Measurements from ENCODE around the gene RIMS4. TPM values are rescaled to one million over a fixed set of nuclear protein-coding genes. Genes with fewer than 3 reads are reported as not detected.

The RIMS4 gene
- total RNA-seq, 3 donors from 2014 or later: 0.51 to 2.0 (median 1.4) TPM

- Histone ChIP-seq H3K4me1 (ENCODE audit: low read depth) (no peaks in the 10 kb centered on the region), H3K9me3 (no peaks in the 10 kb centered on the region), H3K36me3 (ENCODE audit: low read depth) (no peaks in the 10 kb centered on the region), H3K4me3 (no peak overlapping the region)
- intact Hi-C loops (cut with DNase I, micrococcal nuclease): no loop called here
- ATAC-seq (no peak), DNase-seq (no peak)
- TF ChIP-seq CTCF (IDR thresholded peaks at IDR 0.05): no peak
These were observed 48.9 kb downstream of the RIMS4 start for GRCh38 chr20:44761423-44761822.

- no peak for DNase-seq
- Histone ChIP-seq H3K4me3 (no peak overlapping the region), H3K9me3 (no peaks in the 10 kb centered on the region), H3K4me1 (ENCODE audit: low read depth) (no peaks in the 10 kb centered on the region), H3K36me3 (ENCODE audit: low read depth) (no peaks in the 10 kb centered on the region)
- intact Hi-C loops (cut with DNase I, micrococcal nuclease): no loop called here
- ATAC-seq: no peak
- no peak for TF ChIP-seq CTCF (IDR thresholded peaks at IDR 0.05)
These were observed 50.8 kb downstream of the RIMS4 start for GRCh38 chr20:44759595-44759994.

DNA sequence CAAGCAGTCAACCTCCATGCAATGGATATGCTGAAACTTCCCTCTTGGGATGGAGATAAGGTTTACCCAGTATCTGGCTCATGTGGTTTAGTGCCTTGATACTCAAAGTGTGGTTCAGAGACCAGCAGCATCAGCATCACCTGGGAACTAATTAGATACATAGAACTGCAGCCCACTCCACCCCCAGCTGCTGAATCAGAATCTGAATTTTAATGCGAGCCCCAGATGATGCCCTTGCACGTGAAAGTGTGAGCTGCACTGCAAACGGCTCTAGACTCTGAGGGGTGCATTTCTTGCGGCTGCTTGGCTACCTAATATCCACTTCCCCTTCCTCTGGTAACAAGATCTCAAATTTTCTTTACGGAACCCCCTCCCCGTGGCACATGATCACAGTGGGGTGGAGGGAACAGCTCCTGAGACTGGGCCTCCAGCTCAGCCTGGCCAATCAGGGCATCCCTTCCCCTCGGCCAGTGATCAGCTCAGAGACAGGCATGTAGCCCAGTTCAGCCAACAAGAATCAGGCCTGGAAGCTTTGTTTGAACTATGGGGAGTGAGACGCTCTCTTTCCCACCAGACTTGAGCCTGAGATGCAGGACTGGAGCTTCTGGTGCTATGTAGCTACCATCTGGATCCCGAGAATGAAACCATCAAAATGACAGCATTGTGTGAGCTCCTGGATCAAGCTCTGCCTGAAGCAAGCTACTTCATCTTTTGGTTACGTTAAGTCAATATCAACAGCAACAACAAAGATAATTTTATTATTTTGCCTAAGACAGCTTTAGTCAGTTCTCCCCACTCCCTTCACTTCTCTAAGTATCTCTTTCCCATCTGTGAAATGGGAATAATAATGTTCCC, 51.9 kb downstream of the RIMS4 start:
- DNase-seq (no peak), ATAC-seq (no peak)
- H3K9me3 ChIP-seq: no peaks in the 10 kb centered on the region
- intact Hi-C loops (cut with DNase I, micrococcal nuclease): no loop called here
- TF ChIP-seq CTCF (IDR thresholded peaks at IDR 0.05): no peak
- H3K4me1 ChIP-seq (ENCODE audit: low read depth): no peaks in the 10 kb centered on the region
- H3K4me3 ChIP-seq: no peak overlapping the region
- no peaks in the 10 kb centered on the region for H3K36me3 ChIP-seq (ENCODE audit: low read depth)

DNA sequence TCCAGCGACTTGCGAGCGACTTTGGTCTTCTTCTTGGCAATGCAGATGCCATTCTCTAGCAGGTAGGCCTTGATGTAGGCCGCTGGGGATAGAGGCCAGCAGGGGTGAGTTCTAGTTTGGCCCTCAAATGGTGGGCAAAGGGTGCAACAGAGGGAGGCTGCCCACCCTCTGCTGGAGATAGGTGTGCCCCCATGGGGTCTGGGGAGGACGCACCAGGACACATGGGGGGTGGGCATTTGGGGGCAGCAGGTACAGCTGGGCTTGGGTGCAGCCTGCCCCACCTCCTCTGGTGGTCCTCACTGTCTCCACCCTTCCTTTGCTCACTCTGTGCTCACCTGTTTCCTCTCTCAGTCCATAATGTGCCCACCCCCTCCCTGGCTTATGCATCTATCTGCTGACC, 53.4 kb downstream of the RIMS4 start:
- no peak overlapping the region for H3K4me3 ChIP-seq
- intact Hi-C loops (cut with DNase I, micrococcal nuclease): no loop called here
- no peak for DNase-seq
- H3K9me3 ChIP-seq: no peaks in the 10 kb centered on the region
- H3K4me1 ChIP-seq (ENCODE audit: low read depth): no peaks in the 10 kb centered on the region
- no peak for ATAC-seq
- TF ChIP-seq CTCF (IDR thresholded peaks at IDR 0.05): no peak
- H3K36me3 ChIP-seq (ENCODE audit: low read depth): no peaks in the 10 kb centered on the region

DNA sequence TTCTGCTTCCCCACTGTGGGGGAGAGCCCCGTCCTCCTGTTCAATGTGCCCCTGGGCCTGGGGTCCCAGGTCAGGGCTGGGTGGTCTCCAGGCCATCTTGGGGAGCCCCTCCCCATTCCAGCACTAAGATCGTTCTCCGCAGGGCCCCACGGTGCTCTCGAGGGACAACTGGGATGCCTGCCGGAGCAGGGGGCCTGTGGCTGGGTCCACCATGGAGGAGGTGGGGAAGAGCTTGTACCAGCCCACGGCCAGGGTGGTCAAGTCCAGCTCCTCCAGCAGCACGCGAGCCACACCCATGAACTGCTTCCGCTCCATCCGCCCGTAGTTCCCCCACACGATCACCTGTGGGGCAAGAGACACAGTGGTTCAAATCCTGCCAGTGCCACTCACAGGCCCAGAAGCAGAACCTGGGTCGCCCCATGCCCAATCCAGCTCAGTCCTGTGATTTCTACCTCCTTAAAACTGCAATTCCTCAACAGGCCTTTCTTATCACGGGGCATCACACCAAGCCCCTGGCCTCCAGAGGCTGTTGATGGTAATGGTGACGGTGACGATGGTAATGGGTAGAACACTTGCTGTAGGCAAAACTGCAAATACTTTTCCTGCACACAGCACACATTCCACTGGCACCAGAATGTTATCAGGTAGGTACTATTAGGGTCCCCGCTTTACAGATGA, 54.2 kb downstream of the RIMS4 start:
- DNase-seq (no peak), ATAC-seq (no peak)
- intact Hi-C loops (cut with DNase I, micrococcal nuclease): no loop called here
- Histone ChIP-seq H3K4me1 (ENCODE audit: low read depth) (no peaks in the 10 kb centered on the region), H3K4me3 (no peak overlapping the region), H3K9me3 (no peaks in the 10 kb centered on the region), H3K36me3 (ENCODE audit: low read depth) (no peaks in the 10 kb centered on the region)
- TF ChIP-seq CTCF (IDR thresholded peaks at IDR 0.05): no peak
